Kidney capillary endothelial cell (primary cell): ENCODE results near the gene CCL18.
"Not testable (repeated sequence)": the region's sequence is repeated elsewhere in the genome, so short reads cannot be mapped to it uniquely, and the experiment has no call there.

Experiments used
- DNase-seq: peaks from one replicate; pipeline ENCODE4 v3.0.0-alpha.2; 2018; ENCODE audit warnings: low spot score

CCL18 gene

GRCh38 chr17:36104701-36105181, 40.7 kb downstream of the CCL18 start:
- DNase-seq = no peak

- no peak for DNase-seq
Measured at GRCh38 chr17:36105781-36106492, 41.9 kb downstream of the CCL18 start.

GRCh38 chr17:36106493-36106835, 42.4 kb downstream of the CCL18 start:
- no peak for DNase-seq

- DNase-seq = no peak
Measured at GRCh38 chr17:36107660-36108059, 43.6 kb downstream of the CCL18 start.

- not testable (repeated sequence) for DNase-seq
Measured at GRCh38 chr17:36108265-36108664, 44.2 kb downstream of the CCL18 start.

- DNase-seq = no peak
Measured at GRCh38 chr17:36111068-36111490, 47.0 kb downstream of the CCL18 start.

GRCh38 chr17:36112572-36112971, 48.5 kb downstream of the CCL18 start:
- DNase-seq = no peak

GRCh38 chr17:36113131-36113530, 49.1 kb downstream of the CCL18 start:
- not testable (repeated sequence) for DNase-seq

- not testable (repeated sequence) for DNase-seq
Measured at GRCh38 chr17:36114971-36115648, 51.0 kb downstream of the CCL18 start.

- DNase-seq = not testable (repeated sequence)
Measured at GRCh38 chr17:36115649-36115977, 51.5 kb downstream of the CCL18 start.

GRCh38 chr17:36117505-36118382, 53.7 kb downstream of the CCL18 start:
- no peak for DNase-seq

GRCh38 chr17:36118477-36119353, 54.6 kb downstream of the CCL18 start:
- no peak for DNase-seq

- DNase-seq = no peak
Measured at GRCh38 chr17:36120221-36120620, 56.1 kb downstream of the CCL18 start.

- DNase-seq = not testable (repeated sequence)
Measured at GRCh38 chr17:36121099-36121498, 57.0 kb downstream of the CCL18 start.
